Mesendoderm (in vitro differentiated cells): Measurements from ENCODE around the gene C14orf119.

Experiments
- DNase-seq: peaks from one replicate; pipeline ENCODE4 v3.0.0; 2013
- H2AK5ac ChIP-seq: 2 replicates; pipeline ENCODE4 v1.6.1; 2013; ENCODE audit warnings: low read length, inconsistent platforms
- H2BK120ac ChIP-seq: 2 replicates; pipeline ENCODE4 v1.6.1; 2013; ENCODE audit warnings: low read depth, mild to moderate bottlenecking, low read length, moderate library complexity, mixed read lengths
- H2BK15ac ChIP-seq: replicated peaks from 2 replicates; pipeline ENCODE4 v1.6.1; 2013; ENCODE audit warnings: low read depth, mild to moderate bottlenecking, moderate library complexity
- H2BK5ac ChIP-seq: 2 replicates; pipeline ENCODE4 v1.6.1; 2013; ENCODE audit warnings: low read length, inconsistent platforms
- H3K18ac ChIP-seq: 2 replicates; pipeline ENCODE4 v1.6.1; 2013; ENCODE audit warnings: mild to moderate bottlenecking, low read length, mixed read lengths
- H3K23ac ChIP-seq: one replicate; pipeline ENCODE4 v1.6.1; 2013; ENCODE audit warnings: low read length
- H3K27ac ChIP-seq: 2 replicates; pipeline ENCODE4 v1.5.1; 2013; ENCODE audit warnings: low read depth, mild to moderate bottlenecking, inconsistent platforms, low read length, moderate library complexity
- H3K27me3 ChIP-seq: 2 replicates; pipeline ENCODE4 v1.6.1; 2013; ENCODE audit warnings: low read length, control low read depth, mild to moderate bottlenecking, inconsistent platforms; ENCODE audit not compliant: insufficient read depth, poor library complexity
- H3K36me3 ChIP-seq: 2 replicates; pipeline ENCODE4 v1.6.1; 2013; ENCODE audit warnings: low read length, inconsistent platforms; ENCODE audit not compliant: control insufficient read depth, insufficient read depth
- H3K4ac ChIP-seq: one replicate; pipeline ENCODE4 v1.6.1; 2013; ENCODE audit warnings: low read depth, mild to moderate bottlenecking, low read length, moderate library complexity
- H3K4me1 ChIP-seq: 2 replicates; pipeline ENCODE4 v1.6.1; 2013; ENCODE audit warnings: low read depth, low read length, inconsistent platforms; ENCODE audit not compliant: control insufficient read depth
- H3K4me2 ChIP-seq: 2 replicates; pipeline ENCODE4 v1.6.1; 2013; ENCODE audit warnings: low read length
- H3K4me3 ChIP-seq: 2 replicates; pipeline ENCODE4 v1.5.1; 2013; ENCODE audit warnings: mild to moderate bottlenecking, low read length
- H3K56ac ChIP-seq: one replicate; pipeline ENCODE4 v1.6.1; 2013; ENCODE audit warnings: low read length
- H3K79me1 ChIP-seq: 2 replicates; pipeline ENCODE4 v1.6.1; 2013; ENCODE audit warnings: low read length, inconsistent platforms
- H3K79me2 ChIP-seq: 2 replicates; pipeline ENCODE4 v1.6.1; 2013; ENCODE audit warnings: mild to moderate bottlenecking, low read length; ENCODE audit not compliant: control insufficient read depth, insufficient read depth
- H3K9ac ChIP-seq: 2 replicates; pipeline ENCODE4 v1.6.1; 2013; ENCODE audit warnings: low read length, inconsistent platforms
- H4K5ac ChIP-seq: one replicate; pipeline ENCODE4 v1.6.1; 2013; ENCODE audit warnings: low read length
- H4K8ac ChIP-seq: one replicate; pipeline ENCODE4 v1.6.1; 2013; ENCODE audit warnings: low read depth, mild to moderate bottlenecking, control low read depth, low read length, moderate library complexity
- WGBS: extraction: QIAGEN DNeasy Blood & Tissue Kit; methylation state at CpG from one replicate; pipeline ENCODE4 v1.1.7; 2013; ENCODE audit warnings: low lambda C conversion rate, missing lambda C conversion rate; ENCODE audit not compliant: insufficient coverage; ENCODE audit errors: extremely low coverage; 5-methylcytosine and 5-hydroxymethylcytosine counted together

The C14orf119 gene

DNA sequence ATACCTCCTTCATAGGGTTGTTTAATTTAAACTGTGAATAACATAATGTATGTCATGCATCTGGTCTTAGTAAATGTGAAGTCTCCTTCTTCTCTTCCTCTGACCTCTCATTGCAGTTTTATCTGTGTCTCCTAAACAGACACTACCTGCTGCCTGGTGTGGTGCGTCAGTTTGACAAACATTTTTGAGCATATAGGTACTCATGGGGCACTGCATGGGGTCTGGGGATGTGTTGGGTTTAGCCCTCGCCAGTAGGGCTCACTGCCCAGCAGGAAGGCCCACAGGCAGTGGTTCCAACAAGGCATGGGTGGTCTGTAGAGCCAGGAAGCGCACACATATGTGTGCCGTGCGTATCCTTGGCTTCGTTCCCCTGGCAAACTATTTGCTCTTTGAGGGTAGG lies 26.8 kb downstream of the C14orf119 start:
- no peak overlapping the region for H3K4ac ChIP-seq
- no peaks in the 10 kb centered on the region for H3K79me2 ChIP-seq
- H3K4me2 ChIP-seq, result no peak overlapping the region
- H2AK5ac ChIP-seq, result peak overlapping the region; percentile 27
- no peak overlapping the region for H3K9ac ChIP-seq
- no peaks in the 10 kb centered on the region for H3K36me3 ChIP-seq
- no peak overlapping the region for H2BK15ac ChIP-seq
- H2BK120ac ChIP-seq, result no peak overlapping the region
- H4K8ac ChIP-seq, result no peak overlapping the region
- no peak for DNase-seq
- no peak overlapping the region for H3K18ac ChIP-seq
- no peaks in the 10 kb centered on the region for H3K79me1 ChIP-seq
- no peak overlapping the region for H3K27ac ChIP-seq
- peaks cover 11% of the 10 kb centered on the region for H3K4me1 ChIP-seq
- no peak overlapping the region for H4K5ac ChIP-seq
- H3K56ac ChIP-seq, result peak overlapping the region; percentile 25
- H3K23ac ChIP-seq, result no peak overlapping the region
- no peaks in the 10 kb centered on the region for H3K27me3 ChIP-seq
- WGBS, result no CpG with 5 or more reads among the region's 6 CpGs
- H3K4me3 ChIP-seq, result no peak overlapping the region
- H2BK5ac ChIP-seq, result no peak overlapping the region

DNA sequence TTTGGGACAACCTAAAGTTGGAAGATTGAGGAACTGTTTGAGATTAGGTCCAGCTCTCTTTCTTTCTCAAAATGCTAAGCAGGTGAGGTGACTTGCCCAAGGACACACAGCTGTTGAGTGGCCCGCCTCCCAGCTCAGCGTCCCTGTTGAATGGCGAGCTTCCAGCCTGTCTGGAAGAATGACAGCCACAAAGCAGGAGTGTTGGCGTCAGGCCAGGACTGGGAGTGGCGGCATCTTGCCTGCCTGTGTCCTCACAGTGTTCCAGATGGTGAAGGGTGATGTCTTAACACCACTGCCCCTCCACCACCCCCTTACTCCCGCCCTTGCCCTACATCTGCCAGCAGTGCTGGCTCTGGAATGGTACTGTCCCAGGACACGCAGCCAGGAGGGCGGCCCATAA lies 28.1 kb downstream of the C14orf119 start:
- Histone ChIP-seq H3K4me3 (no peak overlapping the region), H4K5ac (no peak overlapping the region), H2AK5ac (no peak overlapping the region), H3K4me2 (no peak overlapping the region), H3K18ac (no peak overlapping the region), H4K8ac (no peak overlapping the region), H2BK120ac (no peak overlapping the region), H3K79me2 (no peaks in the 10 kb centered on the region), H3K4me1 (peaks cover 11% of the 10 kb centered on the region), H3K27me3 (no peaks in the 10 kb centered on the region), H3K79me1 (no peaks in the 10 kb centered on the region), H3K23ac (no peak overlapping the region), H3K27ac (no peak overlapping the region), H3K36me3 (peaks cover 4% of the 10 kb centered on the region), H3K9ac (no peak overlapping the region), H3K56ac (no peak overlapping the region), H2BK5ac (no peak overlapping the region), H3K4ac (no peak overlapping the region), H2BK15ac (no peak overlapping the region)
- WGBS, result no CpG with 5 or more reads among the region's 8 CpGs
- DNase-seq, result no peak

DNA sequence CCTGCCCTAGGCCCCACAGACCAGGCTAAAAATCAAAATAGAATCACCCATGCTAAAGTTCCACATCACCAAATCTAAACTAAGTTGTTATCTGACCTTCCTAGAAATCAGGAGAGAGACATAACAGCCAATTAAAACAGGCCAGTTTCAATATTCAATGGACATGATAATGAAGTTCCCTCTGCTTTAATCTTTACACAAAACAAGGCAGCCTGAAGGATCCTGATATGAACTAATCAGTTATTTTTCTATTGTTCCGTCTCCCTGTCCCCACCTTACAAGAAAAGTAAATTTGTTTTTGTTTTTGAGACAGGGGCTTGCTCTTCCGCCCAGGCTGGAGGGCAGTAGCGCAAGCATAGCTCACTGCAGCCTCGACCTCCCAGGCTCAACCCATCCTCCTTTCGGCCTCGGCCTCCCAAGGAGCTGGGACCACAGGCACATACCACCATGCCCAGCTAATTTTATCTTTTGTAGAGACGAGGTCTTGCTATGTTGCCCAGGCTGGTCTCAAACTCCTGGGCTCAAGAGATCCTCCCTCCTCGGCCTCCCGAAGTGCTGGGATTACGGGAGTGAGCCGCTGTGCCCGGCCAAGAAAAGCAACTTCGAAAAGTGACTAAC lies 29.1 kb downstream of the C14orf119 start:
- Histone ChIP-seq H3K18ac (no peak overlapping the region), H3K4me3 (no peak overlapping the region), H3K27me3 (no peaks in the 10 kb centered on the region), H3K4me2 (no peak overlapping the region), H2BK5ac (no peak overlapping the region), H3K79me1 (no peaks in the 10 kb centered on the region), H3K56ac (no peak overlapping the region), H3K36me3 (peaks cover 4% of the 10 kb centered on the region), H3K27ac (no peak overlapping the region), H4K8ac (no peak overlapping the region), H3K9ac (no peak overlapping the region), H4K5ac (no peak overlapping the region), H3K79me2 (no peaks in the 10 kb centered on the region), H2AK5ac (no peak overlapping the region), H2BK120ac (no peak overlapping the region), H3K23ac (no peak overlapping the region), H2BK15ac (no peak overlapping the region), H3K4ac (no peak overlapping the region), H3K4me1 (peaks cover 7% of the 10 kb centered on the region)
- WGBS, result no CpG with 5 or more reads among the region's 13 CpGs
- no peak for DNase-seq

DNA sequence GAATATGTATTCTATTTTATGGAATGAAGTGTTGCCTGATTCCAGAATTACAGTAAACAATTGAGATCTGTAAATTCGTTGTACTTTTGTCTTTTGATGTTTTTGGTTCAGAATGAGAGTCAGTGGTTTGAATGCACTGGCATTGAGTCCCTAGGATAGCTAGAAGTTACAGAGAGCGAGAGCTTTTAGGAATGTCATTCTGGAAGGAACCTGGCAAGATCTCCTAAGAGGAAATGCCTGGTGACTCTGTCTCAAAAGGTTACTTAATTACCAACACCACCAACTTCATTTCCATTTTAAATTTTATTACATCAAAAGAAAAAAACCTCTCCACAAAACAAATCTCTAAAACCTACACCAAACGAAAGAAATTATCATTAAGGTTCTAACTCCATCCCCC lies 29.7 kb downstream of the C14orf119 start:
- H2BK15ac ChIP-seq, result no peak overlapping the region
- H3K27me3 ChIP-seq, result no peaks in the 10 kb centered on the region
- WGBS, result 100% methylated on average over 1 of the region's 3 CpGs
- H3K56ac ChIP-seq, result no peak overlapping the region
- no peaks in the 10 kb centered on the region for H3K79me2 ChIP-seq
- no peak overlapping the region for H3K4me2 ChIP-seq
- H3K36me3 ChIP-seq, result peaks cover 4% of the 10 kb centered on the region
- no peaks in the 10 kb centered on the region for H3K79me1 ChIP-seq
- no peak overlapping the region for H3K9ac ChIP-seq
- no peak for DNase-seq
- no peak overlapping the region for H3K27ac ChIP-seq
- no peak overlapping the region for H3K4me3 ChIP-seq
- no peak overlapping the region for H2AK5ac ChIP-seq
- no peak overlapping the region for H4K5ac ChIP-seq
- H3K23ac ChIP-seq, result no peak overlapping the region
- H2BK120ac ChIP-seq, result no peak overlapping the region
- no peak overlapping the region for H3K4ac ChIP-seq
- no peak overlapping the region for H4K8ac ChIP-seq
- H3K18ac ChIP-seq, result no peak overlapping the region
- peaks cover 5% of the 10 kb centered on the region for H3K4me1 ChIP-seq
- no peak overlapping the region for H2BK5ac ChIP-seq

DNA sequence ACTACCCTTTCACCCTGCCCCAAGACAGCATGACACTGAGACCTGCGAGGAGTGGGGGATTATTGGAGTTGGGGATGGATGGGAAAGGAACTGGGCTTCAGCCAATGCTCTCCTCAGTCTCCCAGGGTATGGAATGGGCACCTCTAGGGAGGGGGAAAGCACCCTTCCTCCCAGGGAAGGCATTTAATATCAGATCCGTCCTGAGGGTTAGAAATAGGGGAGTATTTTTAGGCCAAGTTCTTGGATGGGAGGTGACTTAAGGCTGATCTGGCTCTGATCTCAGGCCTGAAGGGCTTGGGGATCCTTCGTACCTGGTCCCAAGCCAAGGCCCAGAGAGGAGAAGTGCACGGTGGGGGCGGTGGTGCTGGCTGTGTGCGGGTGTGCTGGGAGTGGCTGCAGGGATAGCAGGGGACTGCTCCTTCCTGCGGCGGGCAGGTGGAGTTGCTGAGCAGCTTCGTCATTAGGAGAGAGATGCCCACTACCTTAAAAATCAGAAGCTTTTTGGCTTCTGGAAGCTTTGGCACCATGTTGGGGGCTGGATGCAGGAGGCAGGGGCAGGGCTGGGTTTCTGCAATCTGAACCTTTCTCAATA lies 30.7 kb downstream of the C14orf119 start:
- no peak overlapping the region for H3K4ac ChIP-seq
- H4K8ac ChIP-seq, result no peak overlapping the region
- no peak overlapping the region for H4K5ac ChIP-seq
- no peak overlapping the region for H3K27ac ChIP-seq
- no peak overlapping the region for H3K23ac ChIP-seq
- H3K9ac ChIP-seq, result no peak overlapping the region
- no CpG with 5 or more reads among the region's 9 CpGs for WGBS
- H3K18ac ChIP-seq, result no peak overlapping the region
- H3K79me1 ChIP-seq, result no peaks in the 10 kb centered on the region
- H3K36me3 ChIP-seq, result peaks cover 4% of the 10 kb centered on the region
- no peak overlapping the region for H2BK15ac ChIP-seq
- H3K56ac ChIP-seq, result no peak overlapping the region
- H2BK120ac ChIP-seq, result no peak overlapping the region
- no peak overlapping the region for H3K4me2 ChIP-seq
- H3K4me1 ChIP-seq, result peaks cover 5% of the 10 kb centered on the region
- H3K27me3 ChIP-seq, result no peaks in the 10 kb centered on the region
- no peaks in the 10 kb centered on the region for H3K79me2 ChIP-seq
- no peak for DNase-seq
- H2AK5ac ChIP-seq, result no peak overlapping the region
- H3K4me3 ChIP-seq, result no peak overlapping the region
- no peak overlapping the region for H2BK5ac ChIP-seq
